B cell (primary cell): ENCODE results near the gene ATP11A.

Experiments
- EZH2 ChIP-seq: IDR thresholded peaks from 2 replicates; pipeline ENCODE4 v1.6.1; 2012; ENCODE audit warnings: borderline replicate concordance, low read depth, mild to moderate bottlenecking, moderate library complexity, low read length; ENCODE audit not compliant: insufficient read depth, poor library complexity, severe bottlenecking
- TF ChIP-seq, protein P1 (sequence below): fragments of 200-600 bp; IDR thresholded peaks from one replicate; pipeline ENCODE4 v1.8.0; 2022; ENCODE audit warnings: antibody characterized with exemption, mild to moderate bottlenecking

DNA sequence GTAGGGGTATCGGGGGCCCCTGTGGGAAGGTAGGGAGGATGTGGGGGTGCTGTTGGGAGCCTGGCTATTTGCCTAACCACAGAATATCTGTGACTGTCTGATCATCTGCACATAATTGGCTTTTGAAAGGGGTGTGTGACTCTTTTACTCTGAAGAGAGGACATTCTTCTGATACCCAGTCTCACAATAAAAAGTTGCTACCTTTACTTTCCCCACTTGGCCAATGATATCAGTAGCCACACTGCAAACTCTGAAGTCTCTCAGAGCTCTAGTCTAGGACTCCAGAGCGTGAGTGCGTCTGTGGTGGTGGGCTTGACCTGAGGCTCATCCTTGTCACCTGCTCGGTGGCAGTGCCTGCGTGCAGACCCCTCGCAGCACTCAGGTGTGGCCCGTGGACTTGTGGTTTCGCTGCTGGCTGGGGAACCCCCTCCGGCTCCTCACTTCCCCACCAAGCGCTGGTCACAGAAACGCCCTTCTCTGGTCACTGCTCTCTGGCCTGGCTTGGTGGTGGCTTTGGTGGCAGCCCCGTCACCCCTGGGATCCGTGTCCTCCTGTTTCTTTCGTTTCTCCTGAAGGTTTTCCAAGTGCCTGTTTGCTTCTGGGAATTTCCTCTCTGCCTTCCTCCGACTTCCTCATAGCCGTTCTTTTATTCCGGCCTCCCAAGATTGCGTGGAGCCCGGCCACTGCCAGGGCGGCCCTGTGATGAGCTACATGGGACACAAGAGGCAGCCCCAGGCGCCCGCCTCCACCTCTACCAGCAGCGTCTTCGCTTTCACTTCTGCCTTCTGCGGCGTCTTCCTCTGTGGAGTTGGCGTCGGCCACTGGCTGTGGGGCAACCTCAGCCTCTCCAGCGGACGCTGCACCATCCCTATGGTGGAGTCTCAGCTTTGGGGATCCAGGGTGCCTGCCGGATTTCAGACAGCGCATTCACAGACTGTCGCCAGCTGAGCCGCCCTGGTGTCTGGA, 78.0 kb downstream of the ATP11A start:
- TF ChIP-seq, protein P1, sequence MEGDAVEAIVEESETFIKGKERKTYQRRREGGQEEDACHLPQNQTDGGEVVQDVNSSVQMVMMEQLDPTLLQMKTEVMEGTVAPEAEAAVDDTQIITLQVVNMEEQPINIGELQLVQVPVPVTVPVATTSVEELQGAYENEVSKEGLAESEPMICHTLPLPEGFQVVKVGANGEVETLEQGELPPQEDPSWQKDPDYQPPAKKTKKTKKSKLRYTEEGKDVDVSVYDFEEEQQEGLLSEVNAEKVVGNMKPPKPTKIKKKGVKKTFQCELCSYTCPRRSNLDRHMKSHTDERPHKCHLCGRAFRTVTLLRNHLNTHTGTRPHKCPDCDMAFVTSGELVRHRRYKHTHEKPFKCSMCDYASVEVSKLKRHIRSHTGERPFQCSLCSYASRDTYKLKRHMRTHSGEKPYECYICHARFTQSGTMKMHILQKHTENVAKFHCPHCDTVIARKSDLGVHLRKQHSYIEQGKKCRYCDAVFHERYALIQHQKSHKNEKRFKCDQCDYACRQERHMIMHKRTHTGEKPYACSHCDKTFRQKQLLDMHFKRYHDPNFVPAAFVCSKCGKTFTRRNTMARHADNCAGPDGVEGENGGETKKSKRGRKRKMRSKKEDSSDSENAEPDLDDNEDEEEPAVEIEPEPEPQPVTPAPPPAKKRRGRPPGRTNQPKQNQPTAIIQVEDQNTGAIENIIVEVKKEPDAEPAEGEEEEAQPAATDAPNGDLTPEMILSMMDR = no peak
- TF ChIP-seq EZH2 = no peak
